NCI-H128 (cell line): ENCODE data around the gene SPATC1L.

ENCODE experiments used
- DNase-seq: peaks from one replicate; lab custom pipeline; 2025; ENCODE audit not compliant: unreplicated experiment; lab: John Stamatoyannopoulos, UW

Gene SPATC1L

DNA sequence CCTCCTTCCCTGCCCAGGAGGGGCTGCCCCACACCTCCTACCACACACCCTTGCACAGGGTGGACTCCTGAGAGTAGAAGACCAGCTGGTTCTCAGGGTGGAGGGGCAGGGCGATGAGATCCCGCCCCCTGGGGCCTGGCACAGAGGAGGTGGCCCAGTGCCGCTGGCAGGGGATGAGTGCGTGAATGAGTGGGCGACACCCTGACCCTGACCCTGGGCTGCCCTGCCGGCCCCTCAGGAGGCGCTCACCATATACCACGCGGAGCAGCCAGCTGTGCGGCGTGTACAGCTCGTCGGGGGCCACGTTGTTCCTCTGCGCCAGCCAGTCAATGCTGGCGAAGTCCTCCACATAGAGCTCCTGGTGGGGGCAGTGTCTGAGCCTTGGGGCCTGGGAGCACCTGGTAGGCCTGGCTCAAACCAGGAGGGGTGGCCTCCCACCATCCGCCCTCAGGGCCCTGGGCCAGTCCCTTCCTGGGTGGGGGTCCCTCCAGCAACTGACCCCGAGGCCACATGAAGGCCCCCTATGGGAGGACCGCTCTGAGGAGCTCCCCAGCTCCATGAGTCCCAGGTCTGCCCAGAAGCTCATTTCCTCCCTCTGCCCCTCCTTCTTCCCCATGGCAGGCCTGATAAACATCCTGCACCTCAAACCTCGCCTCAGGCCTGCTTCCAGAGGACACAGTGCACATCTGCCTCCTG, 31.3 kb upstream of the SPATC1L start:
- DNase-seq, result no peak

GRCh38 chr21:46214478-46215340, 30.4 kb upstream of the SPATC1L start:
- DNase-seq, result no peak

DNA sequence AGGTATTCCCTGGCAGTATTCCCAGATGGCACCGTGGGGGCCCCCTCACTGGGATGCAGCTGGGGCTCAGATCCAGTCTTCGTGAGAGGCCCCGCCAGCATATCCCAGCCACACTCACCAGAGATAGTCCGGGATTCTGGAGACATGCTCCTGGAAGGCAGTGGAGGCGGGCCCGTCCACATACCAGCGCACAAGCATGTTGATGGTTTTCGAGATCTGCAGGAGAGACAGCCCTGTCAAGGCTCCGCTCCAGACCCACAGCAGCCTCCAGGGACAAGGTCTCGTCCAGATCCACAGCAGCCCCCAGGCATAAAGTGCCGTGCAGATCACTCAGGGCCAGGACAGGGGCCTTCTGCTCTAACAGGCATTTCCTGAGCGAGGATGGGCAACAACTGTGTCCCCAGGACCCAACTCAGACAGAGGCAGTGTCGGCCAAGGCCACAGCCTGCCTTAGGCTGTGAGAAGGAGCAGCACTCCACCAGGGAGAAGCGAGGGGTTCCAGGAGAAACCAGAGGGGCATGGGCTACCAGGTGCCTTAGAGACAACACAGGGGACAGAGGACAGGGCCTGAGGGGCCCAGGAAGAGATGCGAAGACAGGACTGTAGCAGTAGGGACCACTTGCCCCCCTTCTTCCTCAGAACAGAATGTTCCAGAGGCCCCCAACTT, 29.5 kb upstream of the SPATC1L start:
- no peak for DNase-seq

- DNase-seq, result no peak
Observed at GRCh38 chr21:46212721-46213484, 28.6 kb upstream of the SPATC1L start.

DNA sequence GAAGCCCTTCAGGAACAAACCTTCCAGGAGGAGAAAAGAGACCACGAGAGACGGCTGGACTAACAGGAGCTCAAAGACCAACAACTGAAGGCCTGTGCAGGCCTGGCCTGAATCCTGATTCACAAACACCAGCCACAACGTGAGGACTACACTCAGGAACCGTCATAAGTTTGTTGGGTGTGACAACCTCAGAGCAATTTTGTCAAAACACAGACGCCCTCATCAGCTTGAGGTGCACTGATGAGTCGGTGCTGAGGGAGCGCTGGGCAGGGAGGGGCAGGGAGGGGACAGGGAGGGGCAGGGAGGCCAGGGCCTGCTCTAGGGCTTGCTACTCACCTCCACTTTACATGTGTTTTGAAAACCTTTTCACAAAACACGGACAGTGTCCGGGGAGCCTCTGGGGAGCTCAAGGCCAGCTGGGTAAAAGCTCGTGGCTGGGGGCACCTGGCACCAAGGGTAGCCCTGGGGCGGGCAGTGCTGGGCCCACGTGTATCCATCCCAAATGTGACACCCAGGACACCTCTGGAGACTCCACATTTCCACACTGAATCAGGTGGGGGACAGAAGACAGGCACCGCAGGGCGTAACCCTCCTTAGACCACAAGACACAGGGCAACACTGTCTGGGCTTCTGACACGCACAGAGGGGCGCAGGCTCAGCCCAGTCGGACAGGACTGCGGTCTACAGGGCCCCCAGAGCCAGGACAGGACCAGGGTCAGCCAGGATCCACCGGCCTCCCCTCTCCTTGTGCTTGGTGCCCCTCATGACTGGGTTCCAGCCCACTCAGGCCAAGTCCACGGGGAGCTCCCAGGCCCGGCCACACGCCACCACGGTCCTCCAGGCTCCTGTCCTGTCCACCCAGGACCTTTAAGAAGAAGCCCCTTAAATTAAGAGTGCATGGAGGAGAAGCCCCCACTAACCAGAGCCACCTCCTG, 27.8 kb upstream of the SPATC1L start:
- no peak for DNase-seq

DNA sequence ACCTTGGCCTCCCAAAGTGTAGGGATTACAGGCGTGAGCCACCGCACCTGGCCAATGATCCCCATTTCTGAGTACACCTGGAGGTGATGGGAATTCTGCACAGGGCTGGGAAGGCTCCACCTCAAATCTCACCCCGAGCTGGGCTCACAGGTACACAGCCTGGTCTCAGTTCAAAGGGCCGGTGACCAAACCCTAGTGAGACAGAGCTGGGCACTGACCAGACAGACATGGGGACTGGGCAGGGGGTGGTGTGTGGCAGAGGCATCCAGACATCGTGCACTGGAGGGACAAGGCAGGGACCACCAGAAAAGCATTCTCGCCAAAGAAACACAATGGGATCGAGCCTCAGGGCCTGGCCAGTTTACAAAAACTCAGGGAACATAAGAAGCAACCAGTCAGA, 27.1 kb upstream of the SPATC1L start:
- no peak for DNase-seq

GRCh38 chr21:46210378-46211136, 26.3 kb upstream of the SPATC1L start:
- DNase-seq, result no peak

DNA sequence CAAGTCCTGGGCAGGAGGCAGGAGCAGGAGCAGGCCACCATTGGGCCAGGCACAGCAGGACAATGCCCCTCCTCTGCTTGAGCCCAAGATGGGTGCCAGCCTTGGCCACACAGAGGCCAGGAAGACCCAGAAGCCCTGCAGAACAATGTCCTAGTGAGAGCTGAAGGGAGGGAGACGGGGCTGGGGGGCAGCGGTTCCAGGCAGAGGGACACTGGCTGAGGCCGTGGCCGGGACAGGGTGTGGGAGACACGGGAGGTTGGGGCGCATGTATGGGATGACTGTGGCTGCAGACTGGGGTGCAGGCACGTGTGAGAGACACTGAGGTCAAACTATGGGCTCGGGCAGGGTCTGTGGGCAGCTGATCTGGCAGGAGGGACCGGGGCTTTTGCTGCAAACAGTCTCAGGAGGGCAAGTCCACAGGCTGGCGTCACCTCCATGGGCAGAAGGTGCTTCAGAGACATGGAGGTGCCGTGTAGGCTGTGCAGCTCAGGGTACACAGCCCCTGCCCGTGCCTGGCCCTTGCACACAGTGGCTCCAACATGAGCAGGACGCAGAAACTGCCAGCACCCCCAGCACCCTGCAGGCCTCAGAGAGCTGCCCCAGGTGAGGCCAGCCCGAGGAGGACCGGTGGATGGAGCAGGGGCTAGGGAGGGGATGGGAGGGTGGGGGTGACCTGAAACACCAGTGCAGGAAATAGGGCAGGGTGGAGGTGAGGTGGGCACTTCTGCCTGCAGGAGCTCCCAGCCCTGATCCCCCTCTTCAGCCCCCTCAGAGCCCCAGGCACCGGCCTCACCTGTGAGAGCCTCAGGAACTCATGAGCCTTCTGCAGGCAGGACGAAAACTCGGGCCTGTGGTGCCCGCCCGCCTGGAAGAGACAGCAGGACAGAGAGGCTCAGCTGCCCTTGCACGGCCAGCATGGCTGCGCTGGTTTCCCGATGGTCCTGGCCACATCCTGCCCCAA, 24.8 kb upstream of the SPATC1L start:
- no peak for DNase-seq

DNA sequence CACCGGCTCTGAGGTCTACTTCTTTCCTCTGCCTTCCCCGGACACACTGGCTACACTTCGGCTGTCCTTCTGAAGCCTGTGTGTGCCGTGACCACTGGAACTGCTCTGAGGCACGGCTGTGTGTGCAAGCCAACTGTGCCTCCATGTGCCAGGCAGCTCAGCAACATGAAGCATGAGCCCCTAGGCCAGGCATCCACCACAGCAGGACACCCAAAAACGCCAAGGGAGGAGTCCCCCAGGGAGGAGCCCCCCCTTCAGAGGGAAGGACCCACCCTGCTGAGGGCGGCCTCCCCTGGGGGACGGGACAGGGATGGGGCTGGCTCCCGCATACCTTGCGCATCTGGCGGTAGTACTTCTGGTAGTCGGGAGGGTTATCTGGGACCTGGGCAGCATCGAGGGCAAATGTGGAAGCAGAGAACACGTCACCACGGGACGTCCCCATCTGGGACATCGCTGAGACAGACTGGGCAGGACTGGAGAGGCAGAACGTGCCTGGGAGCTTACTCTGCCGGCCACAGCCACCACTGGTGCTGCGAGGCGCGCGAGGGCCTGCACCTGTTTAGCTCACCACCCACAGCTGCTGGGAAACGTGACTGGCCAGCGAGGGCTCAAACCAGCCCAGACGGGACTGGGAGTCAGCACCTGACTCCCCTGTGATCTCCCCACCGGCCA, 23.8 kb upstream of the SPATC1L start:
- no peak for DNase-seq

DNA sequence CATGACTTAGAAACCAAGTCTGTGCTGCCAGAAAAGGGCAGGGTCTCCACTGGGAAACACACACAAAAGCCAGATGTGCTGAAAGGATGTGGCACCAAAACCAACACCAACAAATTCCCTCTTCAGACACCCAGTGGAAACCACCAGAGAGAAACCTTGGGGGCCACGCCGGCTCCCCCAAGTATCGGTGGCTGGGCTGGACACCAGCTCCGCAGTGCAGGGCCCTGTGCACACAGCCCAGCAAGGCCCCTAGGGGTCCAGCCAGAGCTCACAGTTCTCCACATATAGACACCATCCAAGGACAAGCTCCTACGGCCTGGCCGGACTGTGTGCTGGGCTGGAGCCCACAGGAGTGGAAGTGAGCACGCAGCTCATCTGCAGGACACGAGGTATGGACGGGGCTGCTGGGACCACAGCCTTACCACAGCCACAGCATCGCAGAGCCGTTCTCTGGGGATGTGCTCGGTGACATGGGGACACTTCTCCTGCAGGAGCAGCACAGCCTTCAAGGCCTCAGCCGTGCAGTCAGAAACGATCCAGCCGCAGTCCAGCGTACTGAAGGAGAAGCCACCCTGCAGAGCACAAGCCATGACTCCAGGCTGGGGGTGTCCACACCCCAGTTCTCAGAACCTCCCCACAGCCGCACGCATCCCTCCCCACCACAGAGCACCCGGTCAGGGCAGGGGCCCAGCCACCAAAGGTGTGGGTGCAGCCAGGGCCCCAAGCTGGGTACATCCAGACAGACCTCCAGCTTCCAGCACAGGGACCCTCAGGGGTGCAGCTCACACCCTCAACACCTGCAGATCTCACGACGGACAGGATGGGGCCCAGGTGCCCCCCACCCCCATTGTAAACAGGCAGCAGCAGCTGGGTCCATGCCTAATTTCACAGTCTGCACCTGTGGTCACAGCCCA, 23.0 kb upstream of the SPATC1L start:
- DNase-seq, result no peak

DNA sequence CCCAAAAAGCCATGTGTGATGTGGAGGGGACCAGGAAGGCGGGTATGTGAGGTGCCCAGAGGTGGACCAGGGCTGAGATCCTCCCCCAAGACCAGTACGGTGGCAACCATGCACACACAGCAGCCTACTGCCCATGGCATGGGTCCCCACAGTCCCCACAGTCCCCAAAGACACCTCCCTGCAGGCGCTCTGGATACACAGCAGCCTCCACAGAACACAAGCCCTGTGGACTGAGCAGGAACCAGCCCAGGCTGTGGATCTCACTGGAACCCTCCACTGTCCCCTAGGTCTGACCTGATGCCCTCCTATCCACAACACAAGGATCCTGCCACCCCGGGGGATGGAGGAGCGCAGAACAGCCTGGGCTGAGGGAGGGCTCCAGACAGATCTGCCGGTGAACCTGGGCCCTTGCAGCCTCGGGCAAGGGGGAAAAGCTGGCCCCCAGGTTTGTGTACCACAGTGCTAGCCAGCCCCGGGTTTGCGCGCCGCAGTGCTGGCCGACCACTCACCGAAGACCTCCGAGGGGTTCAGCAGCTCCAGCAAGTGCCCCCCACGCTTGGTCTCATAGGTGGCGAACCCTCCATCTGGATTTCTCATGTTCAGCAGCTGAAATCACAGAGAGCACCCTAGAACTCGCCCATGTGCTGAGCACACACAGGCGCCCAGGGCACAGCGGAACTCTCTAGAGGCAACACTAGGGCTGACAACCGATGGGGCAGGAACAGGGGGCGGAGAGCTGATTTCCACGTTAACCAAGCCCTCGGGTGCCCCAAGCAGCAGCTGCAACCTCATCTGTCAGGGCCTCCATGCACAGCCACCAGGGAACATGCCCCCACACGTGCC, 22.1 kb upstream of the SPATC1L start:
- DNase-seq, result no peak

- no peak for DNase-seq
Observed at GRCh38 chr21:46205766-46206162, 21.5 kb upstream of the SPATC1L start.

- DNase-seq, result no peak
Observed at GRCh38 chr21:46205166-46205565, 20.9 kb upstream of the SPATC1L start.

DNA sequence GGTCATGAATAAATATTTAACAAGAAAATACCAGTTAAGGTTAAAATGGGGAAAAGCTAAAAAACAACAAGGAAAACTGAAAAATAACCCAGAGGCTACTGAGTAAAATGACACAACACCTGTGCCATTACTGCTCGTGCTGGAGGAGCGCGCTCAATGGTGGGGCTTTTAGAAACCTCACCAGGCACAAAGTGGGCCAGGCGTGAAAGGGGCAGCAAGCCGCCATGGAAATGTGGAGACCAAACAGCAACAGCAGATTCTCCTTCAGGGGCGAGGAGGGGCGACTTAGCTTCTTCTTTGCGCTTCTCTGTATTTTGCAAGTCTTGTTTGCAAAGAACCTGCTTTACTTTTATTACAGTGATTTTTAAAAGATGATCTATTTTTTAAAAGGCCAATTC, 18.9 kb upstream of the SPATC1L start:
- no peak for DNase-seq

- no peak for DNase-seq
Observed at GRCh38 chr21:46202592-46203202, 18.4 kb upstream of the SPATC1L start.
